Thyroid gland (tissue), 4 donors: ENCODE results near the gene PSAP.

ENCODE experiments used
- POLR2A ChIP-seq, 2 donors: fragments of 450-650 bp; IDR thresholded peaks; one replicate each; pipeline ENCODE4 v1.6.1; 2017; ENCODE audit warnings: antibody characterized with exemption in 2 of 2, mild to moderate bottlenecking in 2 of 2, moderate library complexity in 1 of 2
- TF ChIP-seq, protein P1 (sequence below), 6 experiments: fragments of 200-600 bp in 3 of 6; fragments of 450-650 bp in 3 of 6; sonication (generic) in 3 of 6; IDR thresholded peaks; one replicate each; pipeline ENCODE4 v1.5.1; 2016 to 2019; ENCODE audit warnings: antibody characterized with exemption in 6 of 6, mild to moderate bottlenecking in 2 of 6, inconsistent platforms in 1 of 6, moderate library complexity in 1 of 6

DNA sequence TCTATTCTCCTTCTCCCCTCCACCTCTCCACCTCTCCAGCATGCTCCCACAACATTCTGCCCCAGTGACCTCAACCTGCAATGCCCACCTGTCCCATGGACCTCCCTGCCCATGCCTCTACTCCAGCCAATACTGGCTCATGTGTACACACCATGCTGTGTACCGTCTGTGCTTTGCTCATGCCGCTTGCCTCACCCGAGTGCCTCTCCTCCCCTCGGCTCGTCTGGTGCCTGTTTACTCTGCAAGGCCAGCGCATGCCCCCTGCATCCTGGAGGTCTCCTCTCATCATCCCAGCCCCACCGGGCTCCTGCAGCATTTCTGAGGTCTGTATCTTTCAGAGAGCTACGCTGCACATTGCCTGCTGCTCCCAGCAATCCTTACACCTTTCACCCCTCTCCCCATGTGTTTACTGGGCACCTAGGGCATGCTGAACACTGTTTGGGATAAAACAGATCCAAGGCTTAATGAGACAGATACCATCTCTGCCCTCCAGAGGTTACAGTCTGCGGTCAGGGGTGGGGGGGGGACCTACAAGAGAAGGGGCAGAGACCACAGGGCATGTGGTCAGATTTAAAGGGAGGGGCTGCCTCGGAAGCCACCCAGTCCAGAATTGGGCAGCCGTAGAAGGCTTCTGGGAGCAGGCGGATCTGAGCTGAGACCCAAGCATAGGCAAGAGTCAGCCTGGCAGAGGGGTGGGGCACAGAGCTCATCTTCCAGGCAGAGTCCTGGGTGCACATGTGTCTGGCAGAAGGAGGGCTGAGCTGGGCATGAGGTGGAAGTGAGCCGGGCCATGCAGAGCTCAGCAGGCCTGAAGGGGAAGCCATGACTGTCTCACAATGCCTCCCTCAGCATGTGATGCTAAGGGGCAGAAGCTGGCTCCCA lies 29.6 kb upstream of the PSAP start:
- TF ChIP-seq, protein P1, sequence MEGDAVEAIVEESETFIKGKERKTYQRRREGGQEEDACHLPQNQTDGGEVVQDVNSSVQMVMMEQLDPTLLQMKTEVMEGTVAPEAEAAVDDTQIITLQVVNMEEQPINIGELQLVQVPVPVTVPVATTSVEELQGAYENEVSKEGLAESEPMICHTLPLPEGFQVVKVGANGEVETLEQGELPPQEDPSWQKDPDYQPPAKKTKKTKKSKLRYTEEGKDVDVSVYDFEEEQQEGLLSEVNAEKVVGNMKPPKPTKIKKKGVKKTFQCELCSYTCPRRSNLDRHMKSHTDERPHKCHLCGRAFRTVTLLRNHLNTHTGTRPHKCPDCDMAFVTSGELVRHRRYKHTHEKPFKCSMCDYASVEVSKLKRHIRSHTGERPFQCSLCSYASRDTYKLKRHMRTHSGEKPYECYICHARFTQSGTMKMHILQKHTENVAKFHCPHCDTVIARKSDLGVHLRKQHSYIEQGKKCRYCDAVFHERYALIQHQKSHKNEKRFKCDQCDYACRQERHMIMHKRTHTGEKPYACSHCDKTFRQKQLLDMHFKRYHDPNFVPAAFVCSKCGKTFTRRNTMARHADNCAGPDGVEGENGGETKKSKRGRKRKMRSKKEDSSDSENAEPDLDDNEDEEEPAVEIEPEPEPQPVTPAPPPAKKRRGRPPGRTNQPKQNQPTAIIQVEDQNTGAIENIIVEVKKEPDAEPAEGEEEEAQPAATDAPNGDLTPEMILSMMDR (IDR thresholded peaks at IDR 0.05), result no peak
- TF ChIP-seq POLR2A (IDR thresholded peaks at IDR 0.05), result no peak
